PC-3 (cell line): Measurements from ENCODE around the gene ARL4D. TPM values are rescaled to one million over a fixed set of nuclear protein-coding genes. Genes with fewer than 3 reads are reported as not detected.

ENCODE experiments used
- ATAC-seq: fragments of 200-7000 bp; cut with Tn5 transposase; 2 replicates; pipeline ENCODE4 v1.9.1; 2020; ENCODE audit warnings: mild to moderate bottlenecking, moderate library complexity
- BruUV-seq: library from RNA; stranded (reverse); fragments of 400-500 nt; replicated peaks from 2 replicates; lab custom pipeline; 2021; lab: Mats Ljungman, UMichigan
- CTCF ChIA-PET: fragments of 300-600 bp; sonication (Branson Sonifier 250); formaldehyde crosslinking; loops from one replicate; lab custom pipeline; 2022; ENCODE audit warnings: antibody characterized with exemption; lab: Charles Lee
- POLR2A ChIA-PET: fragments of 300-600 bp; sonication (Branson Sonifier 250); formaldehyde crosslinking; loops from one replicate; lab custom pipeline; 2022; ENCODE audit warnings: antibody characterized with exemption; ENCODE audit not compliant: unreplicated experiment; lab: Charles Lee
- DNase-seq: peaks from one replicate; pipeline ENCODE4 v3.0.0-alpha.2; 2015
- H2AFZ ChIP-seq: fragments of 300-600 bp; sonication (generic); 2 replicates; pipeline ENCODE4 v1.6.0; 2016; ENCODE audit warnings: antibody characterized with exemption, low read length
- H3F3A ChIP-seq: fragments of 300-600 bp; sonication (generic); one replicate; pipeline ENCODE4 v1.6.0; 2017; ENCODE audit warnings: antibody characterized with exemption, low read length, control low read depth, mild to moderate bottlenecking; ENCODE audit not compliant: unreplicated experiment
- H3K27ac ChIP-seq: fragments of 300-600 bp; sonication (generic); 2 replicates; pipeline ENCODE4 v1.5.1; 2016; ENCODE audit warnings: mild to moderate bottlenecking, low read length
- H3K27me3 ChIP-seq: fragments of 300-600 bp; sonication (generic); 2 replicates; pipeline ENCODE4 v1.6.1; 2016; ENCODE audit warnings: low read length, mixed read lengths
- H3K36me3 ChIP-seq: fragments of 300-600 bp; sonication (generic); 2 replicates; pipeline ENCODE4 v1.6.1; 2016; ENCODE audit warnings: low read depth, mixed run types, low read length, mixed read lengths
- H3K4me1 ChIP-seq: fragments of 300-600 bp; sonication (generic); 2 replicates; pipeline ENCODE4 v1.5.1; 2016; ENCODE audit warnings: low read length; ENCODE audit not compliant: insufficient read depth
- H3K4me2 ChIP-seq: fragments of 300-600 bp; sonication (generic); 2 replicates; pipeline ENCODE4 v1.6.0; 2016; ENCODE audit warnings: low read length
- H3K4me3 ChIP-seq: fragments of 300-600 bp; sonication (generic); 2 replicates; pipeline ENCODE4 v1.5.1; 2016; ENCODE audit warnings: mild to moderate bottlenecking, low read length, mixed read lengths
- H3K79me2 ChIP-seq: fragments of 300-600 bp; sonication (generic); 2 replicates; pipeline ENCODE4 v1.6.1; 2017; ENCODE audit warnings: low read length, mixed read lengths
- H3K9ac ChIP-seq: fragments of 300-600 bp; sonication (generic); 2 replicates; pipeline ENCODE4 v1.6.0; 2016; ENCODE audit warnings: mild to moderate bottlenecking, low read length
- H3K9me2 ChIP-seq: fragments of 300-600 bp; sonication (generic); replicated peaks from 2 replicates; pipeline ENCODE4 v1.6.1; 2016; ENCODE audit warnings: mixed run types, low read length, mixed read lengths
- H3K9me3 ChIP-seq: fragments of 300-600 bp; sonication (generic); 2 replicates; pipeline ENCODE4 v1.6.1; 2016; ENCODE audit warnings: low read length, mixed read lengths
- H4K20me1 ChIP-seq: fragments of 300-600 bp; sonication (generic); 2 replicates; pipeline ENCODE4 v1.6.1; 2016; ENCODE audit warnings: low read length, mixed read lengths
- CTCF ChIP-seq: fragments of 300-600 bp; sonication (generic); conservative IDR thresholded peaks from 2 replicates; pipeline ENCODE4 v1.5.1; 2017; ENCODE audit warnings: antibody characterized with exemption, low read depth, mild to moderate bottlenecking, low read length
- EZH2 ChIP-seq: fragments of 300-600 bp; sonication (generic); IDR thresholded peaks from one replicate; pipeline ENCODE4 v1.6.1; 2017; ENCODE audit warnings: antibody characterized with exemption, mild to moderate bottlenecking, low read length; ENCODE audit not compliant: unreplicated experiment
- EZH2phosphoT487 ChIP-seq: fragments of 300-600 bp; sonication (generic); IDR thresholded peaks from 2 replicates; pipeline ENCODE4 v1.6.1; 2018; ENCODE audit warnings: mild to moderate bottlenecking, antibody characterized with exemption, low read length, borderline replicate concordance
- intact Hi-C: fragments of 100-400 bp; cut with micrococcal nuclease; formaldehyde crosslinking; loops from 2 replicates; pipeline ENCODE4 v1.9.0; 2023
- total RNA-seq: library from RNA; depleted of rRNA; stranded (reverse); fragments of >200 nt; gene quantifications from 2 replicates; pipeline ENCODE4 v1.2.3, GENCODE V29; 2014

Gene ARL4D
- total RNA-seq, 1 experiment from 2014 or later = 14.3 TPM

GRCh38 chr17:43368740-43369506 is 29.9 kb upstream of the ARL4D start:
- H3K27me3 ChIP-seq = no peaks in the 10 kb centered on the region
- no TSS peak for BruUV-seq
- DNase-seq (peak; percentile 38), ATAC-seq (peak; percentile 49)
- H4K20me1 ChIP-seq = no peaks in the 10 kb centered on the region
- peak overlapping the region; percentile 66 for H3K4me3 ChIP-seq
- H3F3A ChIP-seq = no peaks in the 10 kb centered on the region
- POLR2A ChIA-PET = interaction anchor here (0.6 to 1.5 kb wide), 10 partner anchors 9 to 404 kb away, joined by 3 to 38 read pairs (median 6); partner anchors contain the start of gene DHX8
- TF ChIP-seq EZH2phosphoT487 (no peak), EZH2 (no peak), CTCF (no peak)
- H3K4me1 ChIP-seq = peaks cover 12% of the 10 kb centered on the region
- H3K9me2 ChIP-seq = no peaks in the 10 kb centered on the region
- H3K9ac ChIP-seq = peak overlapping the region; percentile 89
- CTCF ChIA-PET = interaction anchor here (1.5 kb wide), 1 partner anchor 115 kb away, joined by 6 read pairs; the partner anchor contains the start of gene DHX8
- intact Hi-C loops = loop anchor here (2.0 kb wide), 1 partner anchor 20 kb away; no protein-coding TSS in a partner anchor
- peak overlapping the region; percentile 92 for H3K4me2 ChIP-seq
- H3K79me2 ChIP-seq = no peaks in the 10 kb centered on the region
- peak overlapping the region; percentile 92 for H3K27ac ChIP-seq
- peak overlapping the region; percentile 82 for H2AFZ ChIP-seq
- H3K9me3 ChIP-seq = no peaks in the 10 kb centered on the region
- no peaks in the 10 kb centered on the region for H3K36me3 ChIP-seq

- Histone ChIP-seq H3K79me2 (no peaks in the 10 kb centered on the region), H2AFZ (no peak overlapping the region), H4K20me1 (no peaks in the 10 kb centered on the region), H3K9me3 (no peaks in the 10 kb centered on the region), H3K4me3 (no peak overlapping the region), H3K4me2 (no peak overlapping the region), H3K27me3 (no peaks in the 10 kb centered on the region), H3K4me1 (peaks cover 12% of the 10 kb centered on the region), H3K36me3 (no peaks in the 10 kb centered on the region), H3F3A (no peaks in the 10 kb centered on the region), H3K9ac (no peak overlapping the region), H3K9me2 (no peaks in the 10 kb centered on the region), H3K27ac (no peak overlapping the region)
- POLR2A ChIA-PET = no interaction called here
- DNase-seq (no peak), ATAC-seq (no peak)
- intact Hi-C loops = loop anchor here (2.0 kb wide), 1 partner anchor 19 kb away; no protein-coding TSS in a partner anchor
- TF ChIP-seq CTCF (no peak), EZH2phosphoT487 (no peak), EZH2 (no peak)
- CTCF ChIA-PET = no interaction called here
- BruUV-seq = no TSS peak
These were observed 28.8 kb upstream of the ARL4D start for GRCh38 chr17:43369986-43370385.
